Suppressor macrophage treated with lipopolysaccharide for 4 hours (primary cell): ENCODE data around the gene TOMM40L.

Source experiments
- DNase-seq: peaks from one replicate; pipeline ENCODE4 v3.0.0-alpha.2; 2020

Gene TOMM40L

DNA sequence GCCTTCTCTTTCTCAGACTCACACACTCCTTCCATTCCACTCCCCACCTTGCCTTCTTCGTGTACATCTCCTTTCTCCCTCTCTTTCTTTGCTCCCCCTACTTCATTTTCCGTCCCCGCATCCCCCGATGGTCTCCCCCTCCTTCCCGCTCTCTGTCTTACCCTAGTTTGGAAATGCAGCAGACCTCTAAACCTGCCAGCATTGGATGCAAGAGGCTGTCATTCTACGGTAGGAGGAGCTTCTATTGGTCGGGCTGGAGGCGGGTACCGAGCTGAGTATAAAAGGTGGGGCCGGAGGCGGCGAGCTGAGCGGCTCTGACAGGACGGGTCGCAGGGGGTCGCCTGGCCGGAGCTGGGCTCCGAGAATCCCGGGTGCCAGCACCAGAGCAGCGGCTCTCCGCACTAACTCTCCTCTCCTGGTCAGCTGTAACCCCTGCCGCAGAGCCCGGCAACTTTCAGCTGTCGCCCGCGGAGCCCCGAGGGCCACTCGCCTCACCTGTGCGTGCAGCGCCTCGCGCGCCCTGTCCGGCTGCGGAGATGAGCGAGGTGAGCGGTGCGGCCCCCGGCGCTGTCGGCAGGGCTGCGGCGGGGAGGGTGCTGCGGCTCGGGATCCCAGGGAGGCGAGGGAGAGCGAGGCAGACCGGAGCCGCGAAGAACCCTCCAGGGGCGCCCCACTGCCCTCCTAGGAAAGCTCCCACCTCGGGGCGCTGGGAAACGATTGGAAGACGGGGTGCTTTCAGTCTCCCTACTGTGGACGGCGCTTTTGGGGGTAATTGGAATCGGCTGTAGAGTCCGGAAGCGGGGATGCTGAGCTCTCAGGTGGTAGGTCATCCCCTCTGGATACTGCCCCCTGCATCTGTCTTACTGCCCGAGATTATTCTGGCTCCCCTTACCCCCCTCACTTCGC, 32.8 kb downstream of the TOMM40L start, which contains the start of gene PCP4L1:
Gene PCP4L1, plus strand, starts transcription at position 307 of the 906 bp plus-strand sequence. Its CDS starts 230 bp downstream, at position 537.
- peak; percentile 43 for DNase-seq

DNA sequence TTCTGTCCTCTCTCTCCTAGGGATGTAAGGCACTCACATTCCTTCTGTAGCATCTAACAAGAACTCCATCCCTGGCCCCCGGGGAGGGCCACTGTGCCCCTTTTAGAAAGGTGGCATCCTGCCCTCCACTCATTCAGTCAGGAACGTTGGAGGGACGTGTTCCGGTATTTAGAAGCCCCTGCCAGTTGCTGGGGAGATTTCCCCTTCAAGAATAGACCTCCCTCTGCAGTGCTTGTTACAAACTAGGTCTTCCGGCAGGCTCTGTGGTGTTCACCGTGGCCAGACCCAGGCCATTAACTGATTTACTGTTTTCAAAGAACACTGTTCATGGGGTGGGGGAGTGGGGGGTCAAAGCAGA, 33.5 kb downstream of the TOMM40L start:
- DNase-seq, result no peak

DNA sequence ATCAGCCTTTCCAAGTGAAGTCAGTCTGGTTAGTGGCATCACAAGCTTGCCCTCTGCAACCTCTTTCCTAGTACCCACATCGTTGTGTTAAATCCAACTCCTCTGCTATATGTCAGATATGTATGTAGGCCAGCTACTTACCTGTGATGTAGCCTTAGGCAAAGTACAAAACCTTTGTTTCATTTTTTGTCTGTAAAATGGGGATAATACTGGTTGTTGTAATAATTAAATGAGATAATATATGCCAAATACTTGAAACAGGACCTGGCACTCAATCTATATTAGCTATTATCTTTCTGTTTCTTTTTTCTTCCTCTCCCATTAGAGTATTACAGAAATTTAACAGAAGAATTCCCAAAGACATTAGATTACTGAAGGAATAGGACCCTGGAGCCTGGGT, 33.9 kb downstream of the TOMM40L start:
- no peak for DNase-seq

DNA sequence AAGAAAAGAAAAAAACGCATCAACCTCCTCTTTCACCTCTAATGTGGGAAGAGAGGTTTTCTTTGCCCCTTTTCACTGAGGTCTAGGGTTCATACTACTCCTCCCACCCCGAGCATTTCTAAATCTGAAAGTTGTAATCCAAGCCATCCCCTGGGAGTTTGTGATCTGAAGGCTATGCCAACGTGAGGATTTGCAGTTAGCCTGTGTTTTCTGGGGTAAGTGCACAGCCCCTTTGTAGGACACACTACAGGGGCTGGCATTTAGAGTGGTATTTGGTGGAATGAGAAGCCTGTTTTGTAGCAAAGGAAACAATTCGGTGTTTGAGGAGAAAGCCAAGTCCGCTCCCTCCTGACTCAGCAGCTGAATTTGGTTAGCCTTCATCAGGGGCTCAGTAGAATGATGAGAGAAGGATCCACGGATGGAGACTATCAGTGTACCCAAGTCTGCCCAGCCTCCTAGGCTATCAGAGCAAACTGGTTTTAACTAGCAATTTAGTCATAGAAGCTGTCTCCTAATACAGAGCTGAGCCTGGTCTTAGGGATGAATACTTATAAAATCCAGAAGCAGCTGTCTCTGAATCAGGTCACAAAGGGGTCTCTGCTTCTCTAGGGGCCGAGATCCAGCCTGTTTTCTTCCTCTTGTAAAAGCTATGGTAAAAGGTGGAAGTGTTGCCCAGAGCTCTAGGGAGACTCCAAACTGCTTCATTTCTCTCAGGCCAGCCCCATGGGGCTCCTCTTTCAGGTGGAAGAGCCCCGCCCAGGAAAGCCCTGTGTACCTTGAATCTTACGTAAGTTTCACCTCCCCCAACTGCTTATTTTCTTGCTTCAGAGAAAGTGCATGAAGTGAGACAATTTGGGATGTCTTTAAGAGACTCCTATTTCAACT, 34.8 kb downstream of the TOMM40L start:
- no peak for DNase-seq

DNA sequence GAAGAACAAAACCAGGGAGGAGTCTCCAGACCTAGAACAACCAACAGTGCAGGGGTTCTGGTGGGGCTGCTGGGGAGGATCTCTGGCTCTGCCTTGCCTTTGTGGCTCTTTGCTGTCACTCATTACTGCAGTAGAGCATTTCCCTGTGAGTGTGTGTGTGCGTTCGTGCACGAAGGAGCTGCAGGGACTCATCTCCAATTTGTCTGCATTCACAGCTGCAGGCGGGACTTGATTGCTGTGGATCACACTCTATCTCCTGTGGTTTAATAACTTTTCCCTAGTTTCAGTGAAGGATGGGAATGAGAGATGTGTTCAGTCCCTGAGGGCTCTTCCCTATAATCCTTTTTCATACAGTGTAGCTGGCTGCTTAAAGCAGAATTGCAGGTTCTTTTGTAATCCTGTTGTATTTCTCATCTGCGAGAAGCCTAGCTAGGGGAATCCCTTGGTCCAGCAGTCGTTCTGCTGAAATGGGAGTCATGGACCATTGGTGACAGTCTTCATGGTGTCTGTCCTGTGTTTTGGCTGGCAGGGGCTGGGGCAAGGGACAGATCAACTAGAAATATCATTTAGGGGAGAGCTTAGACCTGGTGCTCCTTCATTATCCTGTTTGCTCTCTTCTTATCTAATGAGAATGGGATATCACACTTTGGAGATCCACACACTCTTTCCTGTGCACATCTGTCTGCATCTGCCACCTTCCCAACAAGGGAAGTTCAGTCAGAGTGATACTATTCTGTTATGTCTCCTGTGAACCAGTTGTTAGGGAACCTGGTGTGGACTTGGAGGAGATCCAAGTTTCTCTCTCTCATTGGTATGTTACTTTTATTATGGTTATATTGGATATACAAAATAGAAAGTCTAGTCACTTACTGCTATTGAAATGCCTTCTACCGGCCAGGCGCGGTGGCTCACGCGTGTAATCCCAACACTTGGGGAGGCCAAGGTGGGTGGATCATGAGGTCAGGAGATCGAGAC, 35.7 kb downstream of the TOMM40L start:
- peak; percentile 13 for DNase-seq

DNA sequence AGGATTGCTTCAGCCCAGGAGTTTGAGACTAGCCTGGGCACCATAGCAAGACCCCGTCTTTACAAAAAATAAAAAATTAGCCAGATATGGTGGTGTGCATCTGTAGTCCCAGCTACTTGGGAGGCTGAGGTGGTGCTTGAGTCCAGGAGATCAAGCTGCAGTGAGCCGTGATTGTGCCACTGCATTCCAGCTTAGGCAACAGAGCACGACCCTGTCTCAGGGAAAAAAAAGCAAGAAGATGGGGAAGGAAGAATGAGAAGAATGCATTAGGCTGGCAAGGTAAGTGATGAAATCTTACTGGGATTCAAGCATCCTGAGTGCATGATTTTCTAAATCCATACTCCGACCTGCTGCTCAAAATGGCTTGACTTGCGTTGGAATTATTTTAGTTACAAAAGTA, 39.4 kb downstream of the TOMM40L start:
- no peak for DNase-seq

DNA sequence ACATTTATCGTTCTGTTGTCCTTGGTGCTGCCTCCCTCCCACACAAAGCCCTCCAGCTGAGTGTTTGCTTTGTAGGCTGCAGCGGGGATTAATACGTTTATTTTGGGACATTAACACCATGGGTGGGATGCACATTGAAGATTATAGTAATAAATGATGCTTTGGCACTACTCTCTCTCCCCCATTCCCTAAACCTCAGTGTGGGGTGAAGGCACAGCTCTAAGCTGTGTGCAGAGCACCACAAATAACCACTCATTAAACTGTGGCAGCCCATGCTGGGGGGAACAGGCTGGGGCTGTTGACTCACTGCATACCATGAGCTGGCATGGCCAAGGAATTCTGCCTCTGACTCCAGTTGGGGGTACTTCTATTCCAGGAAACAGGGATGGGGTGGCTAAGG, 40.3 kb downstream of the TOMM40L start:
- no peak for DNase-seq

DNA sequence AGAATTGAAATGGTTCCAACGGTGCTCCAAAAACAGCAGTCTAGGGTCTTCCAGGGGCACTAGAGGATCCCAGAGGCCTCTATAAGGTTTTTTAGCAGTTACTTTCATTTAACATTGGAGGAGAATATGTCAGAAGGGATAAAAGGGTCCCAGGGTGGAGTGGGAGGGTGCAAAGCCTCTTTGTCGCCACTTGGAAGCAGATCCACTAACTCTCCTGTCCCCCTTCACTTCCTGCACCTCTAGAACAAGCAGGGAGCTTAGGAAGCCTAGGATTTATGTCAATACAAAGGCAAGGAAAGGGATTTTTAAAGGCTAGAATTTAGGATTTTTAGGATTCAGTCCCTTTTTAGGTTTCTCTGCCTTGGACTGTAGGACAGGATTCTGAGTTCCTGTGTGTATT, 41.0 kb downstream of the TOMM40L start:
- no peak for DNase-seq

DNA sequence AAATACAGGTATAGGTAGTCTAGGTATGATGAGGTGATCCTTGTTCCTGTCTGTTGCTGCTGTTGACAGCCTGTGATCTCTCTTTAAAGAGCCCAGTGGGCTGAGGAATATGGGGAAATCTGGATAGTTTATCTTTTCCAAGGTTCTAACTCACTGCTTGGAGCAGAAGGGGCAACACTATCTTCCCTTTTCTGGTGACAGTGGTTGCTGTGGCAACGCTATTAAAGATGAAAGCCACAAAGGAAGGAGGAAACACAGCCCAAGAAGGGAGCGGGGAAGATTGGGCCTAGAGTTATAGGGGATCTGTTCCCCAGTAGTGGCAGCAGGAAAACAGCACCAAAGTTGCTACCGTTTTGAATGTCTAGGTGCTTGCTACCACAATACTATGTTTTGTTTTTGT, 41.5 kb downstream of the TOMM40L start:
- peak; percentile 34 for DNase-seq

DNA sequence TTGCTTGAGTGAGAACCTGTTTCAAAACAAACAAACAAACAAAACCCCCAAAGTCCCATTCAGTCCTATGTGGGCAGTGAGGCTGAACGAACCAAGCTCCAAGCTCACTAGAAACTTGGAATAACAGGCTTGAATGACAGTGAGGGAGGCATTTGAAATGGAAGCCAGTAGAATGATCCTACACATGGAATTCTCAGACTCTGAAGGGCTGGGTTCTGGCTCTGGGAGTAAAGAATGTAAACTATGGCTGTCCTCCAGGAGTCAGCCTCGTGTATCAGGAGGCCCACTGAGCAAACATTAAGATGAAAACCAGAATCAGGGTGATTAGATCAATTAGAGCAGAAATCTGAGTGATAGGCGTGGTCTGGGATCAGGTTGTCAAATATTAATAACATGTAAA, 47.5 kb downstream of the TOMM40L start:
- no peak for DNase-seq

DNA sequence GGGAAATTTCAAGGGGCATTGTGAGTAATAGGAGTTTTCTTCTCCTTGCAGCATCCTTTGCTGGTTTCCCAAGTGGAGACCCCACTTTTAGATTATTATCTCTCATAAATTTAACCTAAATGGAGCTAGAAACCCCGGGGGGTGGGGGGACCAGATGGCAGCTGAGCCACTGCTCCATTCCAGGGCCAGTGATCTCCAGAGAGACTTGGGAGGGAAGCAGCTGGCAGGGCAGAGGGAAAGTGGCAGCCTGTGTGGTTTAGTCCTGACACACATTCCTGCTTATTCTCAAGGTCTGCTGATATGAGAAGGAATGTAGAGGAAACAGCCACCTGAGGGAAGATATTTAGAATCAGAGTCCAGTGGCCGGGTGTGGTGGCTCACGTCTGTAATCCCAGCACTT, 49.0 kb downstream of the TOMM40L start:
- DNase-seq, result no peak
